H1 (cell line): ENCODE data around the gene RIN1.

Experiments used
- BRCA1 ChIP-seq: IDR thresholded peaks from 2 replicates; pipeline ENCODE4 v1.6.1; 2012; ENCODE audit warnings: low read depth, low read length, improper control_type of control experiment
- CEBPB ChIP-seq: IDR thresholded peaks from 2 replicates; pipeline ENCODE4 v1.6.1; 2012; ENCODE audit warnings: low read depth, low read length
- EGR1 ChIP-seq: IDR thresholded peaks from 2 replicates; pipeline ENCODE4 v1.6.1; 2011; ENCODE audit warnings: low read depth, low read length, borderline replicate concordance
- EZH2 ChIP-seq: fragments of 200-600 bp; sonication (generic); IDR thresholded peaks from 2 replicates; pipeline ENCODE4 v1.7.1; 2012; ENCODE audit warnings: low read depth, mild to moderate bottlenecking, moderate library complexity, low read length, inconsistent platforms; ENCODE audit not compliant: severe bottlenecking
- POLR2A ChIP-seq, 2 experiments: IDR thresholded peaks; 1 replicate in 1 of 2; 2 replicates in 1 of 2; pipeline ENCODE4 v1.6.1; 2011; ENCODE audit warnings: low read depth in 2 of 2, low read length in 2 of 2, mild to moderate bottlenecking in 2 of 2; ENCODE audit errors: control extremely low read depth in 1 of 2
- YY1 ChIP-seq: IDR thresholded peaks from 2 replicates; pipeline ENCODE4 v1.6.1; 2011; ENCODE audit warnings: low read depth, mild to moderate bottlenecking, low read length
- TF ChIP-seq, protein P1 (sequence below), 3 experiments: IDR thresholded peaks; 1 replicate in 2 of 3; 2 replicates in 1 of 3; pipeline versions ENCODE4 v1.5.1 to v1.6.1; 2011; ENCODE audit warnings: low read length in 3 of 3, mild to moderate bottlenecking in 3 of 3, inconsistent platforms in 2 of 3, low read depth in 1 of 3, moderate library complexity in 1 of 3; ENCODE audit not compliant: insufficient read depth in 1 of 3; ENCODE audit errors: control extremely low read depth in 1 of 3

DNA sequence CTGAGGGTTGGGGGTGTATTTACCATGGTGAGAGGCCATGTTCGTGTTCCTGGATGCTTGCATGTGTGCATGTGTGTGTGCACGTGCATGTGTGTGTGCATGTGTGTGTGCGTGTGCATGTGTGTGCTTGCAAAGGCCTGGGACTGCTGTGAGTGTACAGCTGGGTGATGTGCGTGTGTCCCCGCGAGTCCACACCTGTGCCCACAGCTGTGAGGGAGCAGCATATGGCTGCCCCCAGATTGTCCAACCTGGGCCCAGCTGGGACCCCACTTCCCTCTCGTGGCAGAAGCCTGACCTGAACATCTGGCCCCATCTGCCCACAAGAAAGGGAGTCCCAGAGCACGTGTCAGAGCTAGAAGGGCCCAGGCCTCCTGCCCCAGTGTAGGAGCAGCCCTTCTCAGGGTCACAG, 11.0 kb downstream of the RIN1 start:
- TF ChIP-seq POLR2A (IDR thresholded peaks at IDR 0.05; ENCODE audit: control extremely low read depth in 1 of 2, low read depth in 2 of 2, low read length in 2 of 2), result no peak
- TF ChIP-seq, protein P1, sequence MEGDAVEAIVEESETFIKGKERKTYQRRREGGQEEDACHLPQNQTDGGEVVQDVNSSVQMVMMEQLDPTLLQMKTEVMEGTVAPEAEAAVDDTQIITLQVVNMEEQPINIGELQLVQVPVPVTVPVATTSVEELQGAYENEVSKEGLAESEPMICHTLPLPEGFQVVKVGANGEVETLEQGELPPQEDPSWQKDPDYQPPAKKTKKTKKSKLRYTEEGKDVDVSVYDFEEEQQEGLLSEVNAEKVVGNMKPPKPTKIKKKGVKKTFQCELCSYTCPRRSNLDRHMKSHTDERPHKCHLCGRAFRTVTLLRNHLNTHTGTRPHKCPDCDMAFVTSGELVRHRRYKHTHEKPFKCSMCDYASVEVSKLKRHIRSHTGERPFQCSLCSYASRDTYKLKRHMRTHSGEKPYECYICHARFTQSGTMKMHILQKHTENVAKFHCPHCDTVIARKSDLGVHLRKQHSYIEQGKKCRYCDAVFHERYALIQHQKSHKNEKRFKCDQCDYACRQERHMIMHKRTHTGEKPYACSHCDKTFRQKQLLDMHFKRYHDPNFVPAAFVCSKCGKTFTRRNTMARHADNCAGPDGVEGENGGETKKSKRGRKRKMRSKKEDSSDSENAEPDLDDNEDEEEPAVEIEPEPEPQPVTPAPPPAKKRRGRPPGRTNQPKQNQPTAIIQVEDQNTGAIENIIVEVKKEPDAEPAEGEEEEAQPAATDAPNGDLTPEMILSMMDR (IDR thresholded peaks at IDR 0.05; ENCODE audit: control extremely low read depth in 1 of 3, insufficient read depth in 1 of 3, low read depth in 1 of 3, low read length in 3 of 3), result no peak
- TF ChIP-seq YY1, result no peak
- no peak for TF ChIP-seq CEBPB
- no peak for TF ChIP-seq BRCA1
- no peak for TF ChIP-seq EZH2
- no peak for TF ChIP-seq EGR1
